ENCODE data around the gene CADPS2. TPM values are rescaled to one million over a fixed set of nuclear protein-coding genes. Genes with fewer than 3 reads are reported as not detected.
A peak's percentile ranks its signal among the peaks of the same experiment; 100 is the strongest.

Gene CADPS2
- total and polyA plus RNA-seq, 8 donors = 34.2 to 83.4 (median 64.6) TPM

- H3K9me3 ChIP-seq = no peaks in the 10 kb centered on the region
- H3K4me3 ChIP-seq = no peak overlapping the region
- H3K27ac ChIP-seq = no peak overlapping the region
- H3K27me3 ChIP-seq = no peaks in the 10 kb centered on the region
- H3K36me3 ChIP-seq = no peaks in the 10 kb centered on the region
- no peaks in the 10 kb centered on the region for H3K4me1 ChIP-seq
- intact Hi-C loops (cut with DNase I) = no loop called here
- TF ChIP-seq CTCF (IDR thresholded peaks at IDR 0.05) = no peak
- no peak for DNase-seq
- no peak for ATAC-seq
These were observed 557.0 kb downstream of the CADPS2 start for GRCh38 chr7:122329145-122329802.

GRCh38 chr7:122327969-122328368 is 558.3 kb downstream of the CADPS2 start:
- no peaks in the 10 kb centered on the region for H3K4me1 ChIP-seq
- intact Hi-C loops (cut with DNase I) = no loop called here
- H3K27ac ChIP-seq = no peak overlapping the region
- H3K27me3 ChIP-seq = no peaks in the 10 kb centered on the region
- H3K4me3 ChIP-seq = no peak overlapping the region
- ATAC-seq = no peak
- DNase-seq = no peak
- H3K36me3 ChIP-seq = no peaks in the 10 kb centered on the region
- H3K9me3 ChIP-seq = no peaks in the 10 kb centered on the region
- TF ChIP-seq CTCF (IDR thresholded peaks at IDR 0.05) = no peak

- Histone ChIP-seq H3K9me3 (no peaks in the 10 kb centered on the region), H3K27me3 (peaks cover 64 to 66% of the 10 kb centered on the region in 2 donors)
- intact Hi-C loops (cut with DNase I) = no loop called here
These were observed 569.5 kb downstream of the CADPS2 start for GRCh38 chr7:122316467-122317388.

GRCh38 chr7:122315507-122316466 is 570.5 kb downstream of the CADPS2 start:
- Histone ChIP-seq H3K36me3 (no peaks in the 10 kb centered on the region), H3K27ac (no peak overlapping the region), H3K4me1 (peaks cover 0 to 8% of the 10 kb centered on the region in 2 donors), H3K27me3 (peaks cover 73 to 76% of the 10 kb centered on the region in 2 donors), H3K9me3 (no peaks in the 10 kb centered on the region), H3K4me3 (no peak overlapping the region)
- DNase-seq (no peak), ATAC-seq (no peak)
- intact Hi-C loops (cut with DNase I) = no loop called here
- TF ChIP-seq CTCF (IDR thresholded peaks at IDR 0.05) = no peak

More at GRCh38 chr7:122316467-122317388, 569.5 kb downstream of the CADPS2 start:
- Histone ChIP-seq H3K36me3 (no peaks in the 10 kb centered on the region), H3K4me3 (no peak overlapping the region), H3K27ac (no peak overlapping the region), H3K4me1 (peaks cover 0 to 7% of the 10 kb centered on the region in 2 donors)
- no peak for TF ChIP-seq CTCF (IDR thresholded peaks at IDR 0.05)
- peak in 1 of 4 donors; percentile 80 for DNase-seq
- no peak for ATAC-seq
